ENCODE data around the gene DLGAP1. TPM values are rescaled to one million over a fixed set of nuclear protein-coding genes. Genes with fewer than 3 reads are reported as not detected.

DLGAP1 gene
- total and polyA plus RNA-seq, 9 donors, result 2.0 to 42.7 (median 3.8) TPM

- 92 to 95% (median 94%) methylated on average over 6 of the region's 6 CpGs for WGBS, 3 donors
- no peaks in the 10 kb centered on the region for H3K27me3 ChIP-seq
- no peaks in the 10 kb centered on the region for H3K9me3 ChIP-seq
- no peaks in the 10 kb centered on the region for H3K4me1 ChIP-seq (ENCODE audit: insufficient read depth)
- no peak for DNase-seq
- TF ChIP-seq EP300 (IDR thresholded peaks at IDR 0.05) (no peak), CTCF (IDR thresholded peaks at IDR 0.05) (no peak), POLR2A (IDR thresholded peaks at IDR 0.05) (no peak)
- H3K36me3 ChIP-seq, result no peaks in the 10 kb centered on the region
- no peak overlapping the region for H3K27ac ChIP-seq
- no peak overlapping the region for H3K4me3 ChIP-seq
- intact Hi-C loops (cut with DNase I), result no loop called here
Measured at GRCh38 chr18:3931013-3931315, 524.1 kb downstream of the DLGAP1 start.

- 91 to 94% (median 91%) methylated on average over 13 of the region's 13 CpGs for WGBS, 3 donors
- TF ChIP-seq POLR2A (IDR thresholded peaks at IDR 0.05) (no peak), EP300 (IDR thresholded peaks at IDR 0.05) (no peak), CTCF (IDR thresholded peaks at IDR 0.05) (no peak)
- intact Hi-C loops (cut with DNase I), result no loop called here
Measured at GRCh38 chr18:3930126-3931012, 524.7 kb downstream of the DLGAP1 start.

GRCh38 chr18:3924455-3924854, 530.7 kb downstream of the DLGAP1 start:
- Histone ChIP-seq H3K27me3 (no peaks in the 10 kb centered on the region), H3K4me1 (ENCODE audit: insufficient read depth) (no peaks in the 10 kb centered on the region), H3K27ac (no peak overlapping the region), H3K9me3 (no peaks in the 10 kb centered on the region), H3K36me3 (no peaks in the 10 kb centered on the region), H3K4me3 (no peak overlapping the region)
- intact Hi-C loops (cut with DNase I), result no loop called here
- no peak for DNase-seq
- 50 to 63% (median 50%) methylated on average over 1 of the region's 1 CpG for WGBS, 3 donors
- no peak for TF ChIP-seq CTCF (IDR thresholded peaks at IDR 0.05)
- TF ChIP-seq EP300 (IDR thresholded peaks at IDR 0.05), result no peak
- no peak for TF ChIP-seq POLR2A (IDR thresholded peaks at IDR 0.05)

More at GRCh38 chr18:3930126-3931012, 524.7 kb downstream of the DLGAP1 start:
- no peaks in the 10 kb centered on the region for H3K9me3 ChIP-seq
- no peak overlapping the region for H3K4me3 ChIP-seq
- no peak for DNase-seq
- no peak overlapping the region for H3K27ac ChIP-seq
- no peaks in the 10 kb centered on the region for H3K27me3 ChIP-seq
- H3K4me1 ChIP-seq (ENCODE audit: insufficient read depth), result no peaks in the 10 kb centered on the region
- no peaks in the 10 kb centered on the region for H3K36me3 ChIP-seq

GRCh38 chr18:3923750-3924149, 531.4 kb downstream of the DLGAP1 start:
- no peak overlapping the region for H3K4me3 ChIP-seq
- TF ChIP-seq CTCF (IDR thresholded peaks at IDR 0.05) (no peak), EP300 (IDR thresholded peaks at IDR 0.05) (no peak), POLR2A (IDR thresholded peaks at IDR 0.05) (no peak)
- no peaks in the 10 kb centered on the region for H3K36me3 ChIP-seq
- no peaks in the 10 kb centered on the region for H3K27me3 ChIP-seq
- intact Hi-C loops (cut with DNase I), result no loop called here
- 20 to 47% (median 26%) methylated on average over 2 of the region's 2 CpGs for WGBS, 3 donors
- H3K4me1 ChIP-seq (ENCODE audit: insufficient read depth), result no peaks in the 10 kb centered on the region
- DNase-seq, result no peak
- no peak overlapping the region for H3K27ac ChIP-seq
- H3K9me3 ChIP-seq, result no peaks in the 10 kb centered on the region
